GM04503 (cell line): ENCODE results near the gene ST13.
"Not testable (repeated sequence)": the region's sequence is repeated elsewhere in the genome, so short reads cannot be mapped to it uniquely, and the experiment has no call there.

ENCODE experiments used
- DNase-seq: peaks from one replicate; pipeline ENCODE4 v3.0.0-alpha.2; 2012; ENCODE audit warnings: low read depth

The ST13 gene

DNA sequence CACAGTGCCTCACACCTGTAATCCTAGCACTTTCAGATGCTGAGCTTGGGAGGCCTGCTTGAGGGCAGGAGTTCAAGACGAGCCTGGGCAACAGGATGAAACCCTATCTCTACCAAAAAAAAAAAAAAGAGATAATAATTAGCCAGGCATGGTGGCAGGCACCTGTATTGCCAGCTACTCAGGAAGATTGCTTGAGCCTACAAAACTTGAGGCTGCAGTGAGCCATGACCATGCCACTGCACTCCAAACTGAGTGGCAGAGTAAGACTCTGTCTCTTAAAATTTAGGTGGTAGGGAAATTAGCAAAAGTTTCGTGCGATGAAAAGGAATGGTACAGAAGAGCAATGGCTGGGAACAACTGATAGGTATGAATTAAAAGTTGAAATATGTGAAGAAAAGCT, 18.0 kb downstream of the ST13 start:
- no peak for DNase-seq

DNA sequence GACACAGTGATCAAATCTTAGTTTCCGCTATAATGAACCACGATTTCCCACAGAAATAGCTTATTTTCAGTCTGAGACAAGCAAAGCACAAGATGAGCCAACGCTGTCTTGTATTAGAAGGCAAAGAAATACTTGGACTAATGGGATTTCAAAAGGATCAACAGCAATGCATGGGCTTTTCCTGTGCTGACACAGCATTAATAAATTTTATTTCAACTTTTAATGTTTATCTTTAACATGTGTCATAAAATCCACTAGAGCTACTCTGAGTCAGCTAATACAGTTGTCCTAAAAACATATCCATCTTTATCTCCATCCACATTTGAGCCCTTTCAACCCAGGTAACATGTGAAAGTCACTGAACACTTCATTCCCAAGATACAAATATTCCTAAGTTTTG, 21.8 kb downstream of the ST13 start:
- DNase-seq = no peak

DNA sequence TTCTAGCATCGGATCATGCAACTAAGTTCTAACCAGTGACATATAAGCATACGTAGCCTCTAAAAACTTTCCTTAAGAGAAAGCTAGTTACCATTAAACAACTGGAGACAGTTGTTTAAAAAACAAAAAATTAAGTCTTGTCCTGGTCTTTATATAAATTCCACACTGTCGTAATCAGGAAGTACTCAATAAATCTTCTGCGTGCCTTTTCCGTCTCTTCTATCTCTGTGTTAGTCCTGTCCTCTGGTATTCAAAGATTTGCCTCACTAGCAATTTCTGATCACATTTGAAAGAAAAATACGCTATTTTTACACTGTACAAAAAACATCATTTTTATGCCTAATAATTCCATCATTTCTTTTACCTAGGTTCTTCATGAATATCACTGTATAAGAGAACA, 27.3 kb downstream of the ST13 start:
- DNase-seq = no peak

DNA sequence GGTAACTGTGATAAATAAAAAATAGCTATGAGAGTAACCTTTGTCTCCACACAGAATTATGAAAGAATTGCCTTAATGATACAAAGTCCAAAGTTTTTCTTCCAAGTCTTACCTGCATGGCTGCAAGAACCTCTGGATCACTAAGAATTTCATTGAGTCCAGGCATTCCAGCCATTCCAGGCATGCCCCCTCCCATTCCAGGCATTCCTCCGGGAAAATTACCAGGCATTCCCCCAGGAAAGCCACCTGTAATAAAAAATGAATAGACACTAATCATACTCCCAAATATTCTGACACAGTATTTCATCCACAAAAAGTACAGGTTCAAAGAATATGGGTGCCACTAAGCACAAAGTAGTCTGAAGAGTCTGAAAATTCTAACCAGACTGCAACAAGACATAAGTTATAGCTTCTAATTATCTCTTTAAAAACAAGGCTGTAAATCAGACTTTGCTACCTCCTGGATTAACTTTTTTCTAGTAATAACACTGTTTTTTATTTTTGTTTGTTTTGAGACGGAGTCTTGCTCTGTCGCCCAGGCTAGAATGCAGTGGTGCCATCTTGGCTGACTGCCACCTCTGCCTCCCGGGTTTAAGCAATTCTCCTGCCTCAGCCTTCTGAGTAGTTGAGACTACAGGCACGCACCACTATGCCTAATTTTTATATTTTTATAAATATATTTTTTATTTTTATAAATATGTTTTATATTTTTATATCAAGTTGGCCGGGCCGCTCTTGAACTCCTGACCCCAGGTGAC, 29.3 kb downstream of the ST13 start:
- DNase-seq = no peak

DNA sequence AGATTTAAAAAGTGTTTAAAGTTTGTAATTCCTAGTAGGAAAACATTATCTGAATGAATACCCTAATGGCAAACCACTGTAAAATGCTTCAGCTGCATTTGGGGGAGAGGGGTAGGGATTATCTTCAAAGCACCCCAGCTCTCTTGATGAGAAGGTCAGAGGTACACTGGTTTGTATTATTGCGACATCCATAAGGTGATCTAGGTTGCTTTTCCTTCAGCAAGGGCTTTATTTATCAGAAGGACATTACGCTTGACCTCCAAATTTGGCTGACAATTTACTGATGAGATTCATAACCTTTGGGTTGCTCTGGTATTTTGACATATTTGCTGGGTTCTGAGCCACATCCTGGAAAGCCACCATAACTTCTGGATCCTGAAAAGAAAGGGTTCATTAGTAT, 30.1 kb downstream of the ST13 start:
- not testable (repeated sequence) for DNase-seq

DNA sequence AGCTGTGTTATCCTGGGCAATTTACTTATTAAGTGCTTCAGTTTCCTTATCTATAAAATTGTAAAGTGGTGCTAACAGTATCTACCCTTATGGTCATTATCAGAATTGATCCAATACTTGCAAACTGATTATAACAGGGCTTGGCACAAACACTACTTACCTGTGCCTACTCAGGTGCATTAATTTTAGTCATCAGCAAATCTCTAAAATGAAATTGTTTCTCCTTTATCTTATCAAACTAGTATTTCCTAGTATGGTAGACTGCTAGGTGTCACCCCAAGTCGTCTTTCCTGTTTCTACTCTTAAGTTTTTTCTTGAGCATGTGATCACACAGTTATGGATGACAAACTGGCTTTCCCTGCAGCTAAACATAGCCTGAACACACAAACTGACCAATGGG, 33.0 kb downstream of the ST13 start:
- no peak for DNase-seq

DNA sequence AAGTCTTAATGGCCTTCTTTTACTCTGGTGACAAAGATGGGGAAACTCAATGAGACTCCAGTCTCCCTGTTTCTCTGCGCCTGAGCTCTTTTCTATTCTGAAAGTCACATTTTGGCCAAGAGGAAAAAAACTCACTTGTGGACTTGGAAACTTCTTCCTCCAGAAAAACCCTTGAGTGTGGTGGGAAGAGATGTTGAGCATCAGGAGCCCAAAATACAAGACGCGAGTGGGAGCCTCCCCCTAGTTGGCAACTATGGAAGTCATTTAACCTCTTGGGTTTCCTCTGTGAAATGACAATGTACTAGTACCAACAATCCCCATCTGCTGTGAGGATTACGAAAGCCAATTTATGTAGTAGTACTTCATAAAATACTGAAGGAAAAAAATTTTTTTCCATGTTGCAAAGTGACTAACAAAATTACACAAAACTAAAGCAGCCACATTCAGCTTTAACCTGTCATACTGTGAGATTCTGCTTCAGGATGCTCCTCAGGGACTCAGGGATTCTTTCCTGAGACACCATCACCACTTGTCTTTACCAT, 36.8 kb downstream of the ST13 start:
- peak; percentile 20 for DNase-seq

DNA sequence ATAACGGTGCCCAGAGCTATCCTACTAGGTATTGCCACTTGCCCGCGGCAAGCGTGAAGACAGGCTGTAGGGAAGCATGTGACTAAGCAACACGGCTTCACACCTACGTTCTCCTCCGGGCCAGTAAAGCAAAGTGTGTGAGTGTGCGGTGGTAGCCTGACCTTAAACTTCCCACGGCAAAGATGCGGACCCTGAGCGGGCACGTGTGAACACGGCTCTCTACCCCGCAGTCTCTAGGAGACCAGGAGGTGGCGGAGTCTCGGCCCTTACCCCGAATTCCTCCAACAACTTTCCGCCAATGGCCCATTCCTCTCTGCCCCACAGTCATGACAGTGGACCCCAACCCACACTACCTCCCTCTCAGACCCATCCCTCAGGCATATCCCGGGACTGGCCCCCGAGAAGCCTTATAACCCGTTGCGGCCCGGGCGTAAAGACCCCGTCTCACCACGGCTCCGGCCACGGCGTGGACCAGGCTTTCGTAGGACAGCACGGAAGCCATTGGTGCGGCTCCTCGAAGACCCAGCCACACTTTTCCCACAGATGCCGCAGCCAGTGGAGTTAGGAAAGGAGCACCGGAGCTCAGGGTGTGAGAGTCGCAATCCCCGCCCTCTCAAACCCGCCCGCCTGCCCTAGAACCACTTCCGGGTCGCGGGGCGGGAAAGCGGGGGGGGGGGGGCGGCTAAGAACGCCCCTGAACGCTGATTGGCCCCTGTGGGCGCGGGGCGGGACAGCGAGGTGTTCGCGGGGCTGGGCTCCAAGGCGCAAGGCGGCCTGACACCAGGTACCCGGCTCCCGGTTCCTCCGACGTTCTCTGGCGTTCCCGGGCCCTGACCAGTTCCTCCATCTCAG, 37.5 kb downstream of the ST13 start, which contains the start of gene SLC25A17:
TSS of gene SLC25A17 (minus strand) at position 600 of the 852 bp plus-strand sequence. CDS start at position 502, 98 bp downstream.
- DNase-seq = peak; percentile 18

DNA sequence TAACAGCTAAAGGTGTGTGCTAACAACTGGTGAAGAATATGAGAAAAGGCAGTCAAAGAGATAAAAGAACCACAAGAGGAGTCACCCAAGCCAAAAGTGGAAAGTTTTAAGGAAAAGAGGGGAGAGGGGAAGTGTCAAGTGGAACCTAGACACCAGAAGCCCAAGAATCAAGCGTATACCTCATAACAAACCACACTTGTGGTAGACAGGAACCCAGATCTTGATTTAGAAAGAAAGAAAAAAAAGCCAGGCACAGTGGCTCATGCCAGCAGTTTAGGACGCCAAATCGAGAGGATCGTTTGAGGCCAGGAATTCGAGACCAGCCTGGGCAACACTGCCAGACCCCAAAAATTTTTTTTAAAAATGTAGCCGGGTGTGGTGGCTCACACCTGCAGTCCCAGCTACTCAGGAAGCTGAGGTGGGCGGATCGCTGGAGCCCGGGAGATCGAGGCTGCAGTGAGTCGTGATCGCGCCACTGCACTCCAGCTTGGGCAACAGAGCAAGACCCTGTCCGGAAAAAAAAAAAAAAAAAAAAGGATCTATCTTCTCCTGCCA, 38.2 kb downstream of the ST13 start:
- DNase-seq = no peak

DNA sequence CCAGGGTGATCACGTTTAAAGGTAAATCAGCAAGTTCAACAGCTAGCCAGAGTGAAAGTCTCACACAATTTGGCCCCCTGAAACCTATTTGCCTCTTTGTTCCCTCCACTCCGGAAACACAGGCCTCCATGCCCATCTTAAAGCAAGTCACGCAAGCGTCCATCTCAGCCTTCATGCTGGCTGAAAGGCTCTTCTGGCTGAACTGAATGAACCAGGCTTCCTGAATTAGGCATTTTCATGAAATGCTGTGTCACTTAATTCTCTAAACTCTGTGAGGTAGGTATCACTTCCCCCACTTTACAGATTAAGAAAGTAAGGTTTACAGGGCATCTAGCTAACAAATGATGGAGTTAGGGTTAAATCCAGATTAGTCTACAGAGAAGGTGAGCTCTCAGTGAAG, 38.7 kb downstream of the ST13 start:
- no peak for DNase-seq

DNA sequence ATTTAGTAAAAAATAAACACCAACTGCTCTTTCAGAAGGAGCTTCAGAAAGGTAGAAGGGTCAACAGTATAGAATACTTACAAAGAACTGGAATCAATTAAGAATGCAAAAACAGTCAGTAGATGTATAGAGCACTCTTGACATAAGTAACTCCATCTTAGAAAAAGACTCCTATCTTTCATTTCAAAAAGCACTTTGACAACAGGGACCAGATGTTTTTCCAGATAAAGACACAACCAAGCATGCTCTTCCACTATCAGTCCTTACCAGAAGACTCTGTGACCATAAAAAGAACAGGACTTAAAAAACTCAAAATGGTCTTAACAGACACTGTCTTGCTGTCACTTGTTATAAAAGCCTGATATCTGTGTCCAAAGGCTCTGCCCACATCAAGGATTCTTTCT, 42.5 kb downstream of the ST13 start:
- DNase-seq = no peak

DNA sequence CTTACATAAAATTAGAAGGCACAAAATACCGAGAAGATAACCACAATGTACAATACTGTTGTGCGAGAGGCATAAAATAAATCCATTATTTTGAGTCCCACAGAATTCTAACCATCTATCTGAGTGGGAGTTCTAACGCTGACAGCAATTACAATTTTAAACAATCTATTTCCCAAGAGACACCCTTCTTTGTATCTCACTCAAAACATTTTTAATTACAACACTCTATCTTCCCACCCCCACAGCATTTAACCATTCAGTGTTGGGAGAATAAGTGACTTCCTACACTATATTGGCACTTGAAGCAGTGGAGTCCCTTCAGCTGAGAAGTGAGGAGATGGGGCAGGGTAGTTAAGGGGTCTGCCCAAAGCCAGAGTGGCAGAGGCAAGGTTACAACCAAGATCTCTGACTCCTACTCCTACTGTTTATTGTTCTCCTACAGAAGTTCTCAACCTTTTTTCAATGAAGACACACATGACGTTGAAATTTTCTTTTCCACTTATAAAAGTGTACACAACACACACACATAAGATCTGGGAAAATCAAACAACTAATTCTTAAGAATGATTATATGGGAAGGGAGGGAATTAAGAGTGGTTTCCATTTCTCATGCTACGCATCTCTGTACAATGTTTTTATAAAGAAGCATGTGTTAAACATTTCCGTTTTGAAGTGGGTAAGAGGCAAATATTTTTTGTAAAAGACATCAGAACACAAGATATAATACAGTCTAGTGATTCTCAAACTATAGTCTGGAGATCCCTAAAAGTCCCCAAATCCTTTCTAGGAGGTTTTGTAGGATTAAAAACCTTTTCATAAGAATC, 48.2 kb downstream of the ST13 start:
- DNase-seq = no peak

DNA sequence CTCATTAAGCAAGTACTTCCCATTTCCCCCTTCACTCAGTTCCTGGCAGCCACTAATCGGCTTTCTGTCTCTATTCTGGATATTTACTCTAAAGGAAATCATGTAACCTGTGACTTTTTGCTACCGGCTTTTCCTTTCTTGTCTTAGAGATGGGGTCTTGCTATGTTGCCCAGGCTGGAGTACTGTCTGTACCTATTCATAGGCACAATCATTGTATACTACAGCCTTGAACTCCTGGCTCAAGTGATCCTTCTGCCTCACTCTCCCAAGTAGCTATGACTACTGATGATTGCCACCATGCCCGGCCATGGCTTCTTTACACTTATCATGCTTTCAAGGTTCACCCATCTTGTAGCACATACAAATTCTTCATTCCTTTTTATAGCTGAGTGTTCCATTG, 49.7 kb downstream of the ST13 start:
- no peak for DNase-seq

DNA sequence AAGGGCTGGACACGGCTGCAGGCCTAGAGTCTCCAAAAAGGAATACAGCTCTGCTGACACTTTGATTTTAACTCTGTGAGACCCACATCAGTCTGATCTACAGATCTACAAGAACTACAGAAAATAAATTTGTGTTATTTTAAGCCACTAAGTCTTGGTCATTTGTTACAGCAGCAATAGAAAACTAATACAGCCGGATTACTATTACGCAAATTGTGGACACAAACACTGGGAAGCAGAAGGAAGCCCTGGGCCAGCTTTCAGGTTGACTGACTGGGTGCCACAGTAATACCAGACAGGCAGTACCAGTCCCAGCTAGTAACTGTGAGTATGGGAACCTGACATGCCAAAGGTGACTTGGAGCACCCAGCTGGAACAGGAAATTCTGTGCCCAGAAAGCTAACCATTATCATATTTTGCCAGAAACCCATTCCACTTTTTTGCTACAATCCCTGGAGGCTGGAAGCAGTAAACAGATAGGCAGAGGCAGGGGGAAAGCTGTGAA, 50.7 kb downstream of the ST13 start:
- DNase-seq = no peak

DNA sequence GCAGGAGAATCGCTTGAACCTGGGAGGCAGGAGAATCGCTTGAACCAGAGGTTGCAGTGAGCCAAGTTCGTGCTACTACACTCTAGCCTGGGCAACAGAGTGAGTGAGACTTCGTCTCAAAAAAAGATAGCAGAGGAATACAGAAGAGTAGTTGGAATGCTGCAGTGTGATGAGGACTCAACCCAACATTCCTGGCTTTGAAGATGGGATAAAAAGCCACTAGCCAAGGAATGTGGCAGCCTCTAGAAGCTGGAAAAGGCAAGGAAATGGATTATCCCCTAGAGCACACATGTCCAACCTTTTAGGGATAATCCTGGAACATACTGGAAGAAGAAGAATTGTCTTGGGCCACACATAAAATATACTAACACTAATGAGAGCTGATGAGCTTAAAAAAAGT, 51.2 kb downstream of the ST13 start:
- no peak for DNase-seq

DNA sequence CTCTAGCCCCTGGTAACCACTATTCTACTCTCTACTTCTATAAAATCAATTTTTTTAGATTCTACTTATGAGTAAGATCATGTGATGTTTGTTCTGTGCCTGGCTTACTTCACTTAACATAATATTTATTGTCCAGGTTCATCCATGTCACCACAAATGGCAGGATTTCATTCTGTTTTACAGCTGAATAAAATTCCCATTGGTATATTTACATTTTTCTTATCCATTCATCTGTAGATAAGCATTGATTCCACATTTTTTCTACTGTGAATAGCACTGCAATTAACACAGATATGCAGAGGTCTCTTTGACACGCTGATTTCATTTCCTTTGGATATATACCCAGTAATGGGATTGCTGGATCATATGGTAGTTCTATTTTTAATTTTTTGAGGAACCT, 53.1 kb downstream of the ST13 start:
- DNase-seq = no peak

DNA sequence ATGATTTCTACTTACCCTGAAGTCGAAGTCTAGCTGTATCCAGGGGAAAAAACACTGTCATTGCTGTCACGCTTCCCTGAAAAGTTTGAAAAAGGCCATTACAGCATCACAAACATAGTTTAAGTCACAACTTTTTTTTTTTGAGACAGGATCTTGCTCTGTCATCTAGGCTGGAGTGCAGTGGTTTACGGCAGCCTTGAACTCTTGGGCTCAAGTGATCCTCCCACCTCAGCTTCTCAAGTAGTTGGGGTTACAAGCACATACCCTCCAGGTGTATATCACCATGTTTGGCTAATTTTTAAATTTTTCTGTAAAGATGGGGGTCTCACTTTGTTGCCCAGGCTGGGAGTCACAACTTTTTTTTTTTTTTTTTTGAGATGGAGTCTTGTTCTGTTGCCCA, 57.4 kb downstream of the ST13 start:
- no peak for DNase-seq

DNA sequence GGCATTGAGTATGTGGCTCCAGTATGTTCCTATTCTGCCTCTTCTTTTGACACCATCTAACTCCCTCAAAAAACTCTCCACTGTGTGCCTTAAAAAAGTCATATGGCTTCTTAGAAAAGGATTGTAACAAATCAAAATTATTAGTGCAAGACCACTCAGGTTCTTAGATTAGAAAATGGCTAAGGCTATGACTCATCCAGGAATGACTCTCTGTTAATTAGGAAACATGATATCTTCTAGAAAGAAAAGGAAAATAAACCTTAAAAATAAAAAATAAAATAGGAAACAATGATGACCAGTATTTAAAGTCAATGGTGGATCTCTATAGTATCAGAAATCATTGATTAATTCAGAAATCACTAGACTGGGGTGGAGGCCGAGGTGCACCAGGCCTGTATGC, 59.0 kb downstream of the ST13 start:
- DNase-seq = no peak

DNA sequence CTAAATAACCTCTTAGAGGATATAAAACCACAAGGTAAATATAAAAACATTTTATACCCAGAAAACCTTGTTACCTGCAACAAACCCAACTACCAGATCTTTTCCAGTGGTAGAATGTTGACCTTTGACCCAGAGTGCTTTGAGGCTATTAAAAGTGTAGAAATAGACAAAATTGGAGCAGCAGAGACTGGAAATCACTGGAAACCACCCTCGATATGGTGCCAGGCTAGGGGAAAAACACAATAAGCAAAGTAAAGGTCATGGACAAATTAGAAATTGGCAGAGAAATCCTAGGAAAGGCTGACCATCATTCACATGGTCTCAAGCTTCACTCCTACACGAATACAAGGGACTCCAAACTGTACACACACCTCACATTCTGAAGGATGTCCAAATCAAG, 64.0 kb downstream of the ST13 start:
- no peak for DNase-seq

DNA sequence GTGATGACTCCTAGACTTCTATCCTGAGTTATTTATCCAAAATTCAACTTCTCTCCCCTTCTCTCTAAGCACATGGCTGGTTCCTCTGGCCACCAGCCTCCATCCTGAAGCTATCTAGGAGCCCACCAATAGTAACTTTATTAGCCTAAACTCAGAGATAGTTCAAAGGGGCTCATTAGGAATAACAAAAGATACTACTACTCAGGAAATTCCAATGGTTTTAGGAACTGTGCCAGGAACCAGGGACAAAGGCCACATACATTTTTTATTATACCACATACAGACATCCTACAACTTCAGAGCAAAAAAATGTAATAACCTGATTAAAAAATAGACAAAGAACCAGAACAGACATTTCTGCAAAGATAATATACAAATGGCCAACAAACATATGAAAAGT, 65.2 kb downstream of the ST13 start:
- no peak for DNase-seq

DNA sequence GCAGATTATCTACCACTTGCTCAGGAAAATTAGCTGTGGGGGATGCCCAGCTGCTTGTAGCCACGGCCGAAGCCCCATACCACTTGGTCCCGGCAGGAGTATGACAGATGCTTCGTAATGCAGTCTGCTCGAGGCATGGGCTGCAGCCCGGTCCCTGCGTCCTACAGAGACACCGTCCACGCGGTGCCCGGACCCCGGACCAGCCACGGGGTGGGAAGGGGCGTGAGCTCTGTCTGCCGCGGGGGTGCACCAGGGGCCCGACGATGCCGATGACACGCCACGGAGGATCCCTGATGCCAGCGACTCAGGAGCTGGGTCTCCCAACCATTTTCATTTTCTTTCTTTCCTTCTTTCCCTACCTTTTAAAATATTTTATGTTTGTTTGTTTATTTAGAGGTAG, 67.3 kb downstream of the ST13 start:
- DNase-seq = no peak

DNA sequence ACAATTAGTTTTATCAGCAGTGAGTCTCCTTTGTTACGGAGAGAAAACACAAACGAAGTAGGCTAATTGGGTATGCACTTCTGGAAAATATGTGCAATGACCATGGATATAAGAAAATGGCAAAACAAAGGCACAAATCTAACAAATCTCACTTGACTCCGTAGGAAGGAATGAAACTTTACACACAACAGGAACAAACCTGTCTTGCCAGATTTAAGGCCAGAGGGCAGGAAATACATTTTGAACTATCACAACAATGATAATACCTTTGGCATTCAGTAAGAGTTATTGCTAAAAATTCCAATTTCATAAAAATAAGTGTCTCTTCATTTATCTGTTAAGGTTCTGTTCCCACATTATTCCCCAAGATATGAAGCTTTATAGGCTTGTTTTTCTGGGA, 73.9 kb downstream of the ST13 start:
- DNase-seq = no peak
